ENCODE data around the gene LY9. TPM values are rescaled to one million over a fixed set of nuclear protein-coding genes. Genes with fewer than 3 reads are reported as not detected.

Gene LY9
- total and polyA plus RNA-seq, 9 of the 15 experiments (the other 6 are each of a cell fraction or from before 2014, with no cell fraction given) = not detected

GRCh38 chr1:160748181-160748877 lies 47.6 kb upstream of the LY9 start:
- H4K20me1 ChIP-seq (replicated peaks; ENCODE audit: control insufficient read depth, insufficient read depth, low read length) = no peaks in the 10 kb centered on the region
- no peaks in the 10 kb centered on the region for H3K9me1 ChIP-seq (ENCODE audit: control insufficient read depth, insufficient read depth, low read length)
- ChIA-PET CTCF (ENCODE audit: low intra/inter-chr PET ratio) (no interaction called here), POLR2A (interaction anchor here (0.7 to 1.0 kb wide), 2 partner anchors 22 to 303 kb away, joined by 3 read pairs; no protein-coding TSS in a partner anchor)
- in situ Hi-C loops (cut with MboI) (no loop called here), intact Hi-C loops (cut with micrococcal nuclease) (no loop called here)
- H3K27ac ChIP-seq (ENCODE audit: extremely low read depth, low read depth, low read length) = no peak overlapping the region
- no peaks in the 10 kb centered on the region for H3K9me3 ChIP-seq (replicated peaks; ENCODE audit: control insufficient read depth, insufficient read depth, low read depth, low read length)
- H2AFZ ChIP-seq (ENCODE audit: low read depth, low read length) = no peak overlapping the region
- 3% methylated on average over 10 of the region's 10 CpGs for WGBS (ENCODE audit: insufficient coverage, low coverage, missing lambda C conversion rate)
- H3K27me3 ChIP-seq (ENCODE audit: control insufficient read depth in 2 of 2, insufficient read depth in 2 of 2, low read length in 2 of 2) = peaks cover 7 to 16% of the 10 kb centered on the region in 2 experiments; a peak in 4 of 5 replicates
- no peaks in the 10 kb centered on the region; a peak in 1 of 5 replicates for H3K4me1 ChIP-seq (replicated peaks in 1 of 2; ENCODE audit: control insufficient read depth in 2 of 2, insufficient read depth in 2 of 2, low read length in 2 of 2)
- BruUV-seq (replicated peaks) = no TSS peak
- no peak overlapping the region for H3K4me3 ChIP-seq
- FAIRE-seq = peak; percentile 77
- peak; percentile 73 for ATAC-seq
- H3K79me2 ChIP-seq (ENCODE audit: control insufficient read depth, insufficient read depth, low read length) = no peaks in the 10 kb centered on the region
- DNase-seq (ENCODE audit: extremely low read depth in 1 of 4, low spot score in 3 of 4) = peak; percentile 27 to 33 (median 30)
- no peak overlapping the region for H3K4me2 ChIP-seq (ENCODE audit: insufficient read depth, low read length)
- H3K36me3 ChIP-seq (ENCODE audit: control insufficient read depth, insufficient read depth, low read length) = no peaks in the 10 kb centered on the region
- H3K9ac ChIP-seq (ENCODE audit: insufficient read depth in 1 of 2, low read depth in 2 of 2, low read length in 2 of 2) = no peak overlapping the region
- TF ChIP-seq CTBP1 (IDR thresholded peaks at IDR 0.05; ENCODE audit: borderline replicate concordance) = peak; percentile 40; the same call in 1 of the 2 replicates
- peak; percentile 40; the same call in 1 of the 2 replicates for TF ChIP-seq NFE2 (IDR thresholded peaks at IDR 0.05; ENCODE audit: low read depth)
- TF ChIP-seq PTBP1 (IDR thresholded peaks at IDR 0.05; ENCODE audit: low read depth, low read length) = no peak
- peak in 1 of 2 experiments; percentile 39; a peak in 3 of 4 replicates for TF ChIP-seq RAD21 (CRISPR knock-in tag; conservative IDR thresholded peaks at IDR 0.05 in 1 of 2, IDR thresholded peaks at IDR 0.05 in 1 of 2)
- TF ChIP-seq RBM39 (optimal IDR thresholded peaks at IDR 0.05; ENCODE audit: low read depth, low read length) = no peak
- TF ChIP-seq CBX1 (IDR thresholded peaks at IDR 0.05; ENCODE audit: low read depth) = no peak
- TF ChIP-seq IRF2 (CRISPR knock-in tag; IDR thresholded peaks at IDR 0.05) = no peak
- no peak for TF ChIP-seq SMAD3 (CRISPR knock-in tag; conservative IDR thresholded peaks at IDR 0.05)
- peak; percentile 43 to 60 (median 51) for TF ChIP-seq CTCF (IDR thresholded peaks at IDR 0.05 in 2 of 3, conservative IDR thresholded peaks at IDR 0.05 in 1 of 3; ENCODE audit: insufficient read depth in 2 of 3, low read depth in 1 of 3, low read length in 3 of 3)
- TF ChIP-seq ZNF507 (tag; conservative IDR thresholded peaks at IDR 0.05) = no peak
- TF ChIP-seq MAFF (IDR thresholded peaks at IDR 0.05; ENCODE audit: low read length) = peak; percentile 12; the same call in 1 of the 2 replicates
- TF ChIP-seq ZNF707 (CRISPR knock-in tag; conservative IDR thresholded peaks at IDR 0.05) = no peak
- peak; percentile 38; the same call in 1 of the 2 replicates for TF ChIP-seq MAFK (IDR thresholded peaks at IDR 0.05; ENCODE audit: low read length)
- no peak for TF ChIP-seq CSDE1 (IDR thresholded peaks at IDR 0.05)
- TF ChIP-seq TFE3 (CRISPR knock-in tag; IDR thresholded peaks at IDR 0.05) = peak; percentile 85
- TF ChIP-seq E2F5 (CRISPR knock-in tag; IDR thresholded peaks at IDR 0.05) = no peak

All from K562 (cell line).